ENCODE measurements around the gene LEMD2.

The LEMD2 gene

GRCh38 chr6:33772082-33772830 lies 16.7 kb downstream of the LEMD2 start:
- no peak for DNase-seq

- DNase-seq, result no peak
Measured at GRCh38 chr6:33771146-33772081, 17.5 kb downstream of the LEMD2 start.

GRCh38 chr6:33770833-33771145 lies 18.1 kb downstream of the LEMD2 start:
- no peak for DNase-seq

GRCh38 chr6:33770124-33770832 lies 18.7 kb downstream of the LEMD2 start:
- no peak for DNase-seq

GRCh38 chr6:33769248-33769821 lies 19.6 kb downstream of the LEMD2 start:
- no peak for DNase-seq

GRCh38 chr6:33768644-33769120 lies 20.2 kb downstream of the LEMD2 start:
- DNase-seq, result no peak

- DNase-seq, result no peak
Measured at GRCh38 chr6:33766921-33767907, 21.7 kb downstream of the LEMD2 start.

GRCh38 chr6:33765368-33765767 lies 23.6 kb downstream of the LEMD2 start:
- DNase-seq, result no peak

- DNase-seq, result no peak
Measured at GRCh38 chr6:33764036-33764435, 24.9 kb downstream of the LEMD2 start.

- no peak for DNase-seq
Measured at GRCh38 chr6:33763483-33763882, 25.4 kb downstream of the LEMD2 start.

GRCh38 chr6:33762713-33763112 lies 26.2 kb downstream of the LEMD2 start:
- no peak for DNase-seq

GRCh38 chr6:33761922-33762629 lies 26.9 kb downstream of the LEMD2 start:
- no peak for DNase-seq

GRCh38 chr6:33761581-33761921 lies 27.4 kb downstream of the LEMD2 start:
- DNase-seq, result no peak

GRCh38 chr6:33759887-33760629 lies 28.9 kb downstream of the LEMD2 start:
- no peak for DNase-seq

GRCh38 chr6:33758815-33759216 lies 30.1 kb downstream of the LEMD2 start:
- DNase-seq, result no peak

GRCh38 chr6:33757906-33758305 lies 31.0 kb downstream of the LEMD2 start:
- no peak for DNase-seq

- no peak for DNase-seq
Measured at GRCh38 chr6:33757113-33757512, 31.8 kb downstream of the LEMD2 start.

GRCh38 chr6:33756211-33756954 lies 32.5 kb downstream of the LEMD2 start:
- DNase-seq, result no peak

- DNase-seq, result no peak
Measured at GRCh38 chr6:33755070-33755869, 33.7 kb downstream of the LEMD2 start.
